GM18526 (cell line): ENCODE measurements around the gene TIMM21.

Experiments
- POLR2A ChIP-seq: IDR thresholded peaks from 3 replicates; pipeline ENCODE4 v1.6.1; 2011; ENCODE audit not compliant: insufficient read length; ENCODE audit errors: extremely low read depth

TIMM21 gene

DNA sequence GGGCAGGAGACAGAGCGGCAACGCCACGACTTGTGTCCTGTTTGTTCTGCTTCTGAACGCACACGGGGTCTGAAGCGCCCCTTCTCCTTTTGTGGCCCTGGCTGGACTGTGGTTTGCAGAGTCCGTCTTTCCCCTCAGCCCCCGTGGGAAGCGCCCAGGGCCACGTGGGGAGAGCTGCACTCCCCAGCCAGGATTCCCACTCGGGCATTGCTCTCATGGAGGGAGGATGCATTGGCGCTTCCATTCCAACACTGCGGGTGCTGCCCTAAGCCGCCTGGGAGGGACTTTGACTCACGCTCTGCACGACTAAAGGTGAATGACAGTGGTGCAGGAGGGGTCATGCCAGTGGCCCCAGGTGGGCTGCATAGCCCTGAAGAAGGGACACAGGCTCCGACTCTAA is 52.5 kb downstream of the TIMM21 start:
- no peak for TF ChIP-seq POLR2A

DNA sequence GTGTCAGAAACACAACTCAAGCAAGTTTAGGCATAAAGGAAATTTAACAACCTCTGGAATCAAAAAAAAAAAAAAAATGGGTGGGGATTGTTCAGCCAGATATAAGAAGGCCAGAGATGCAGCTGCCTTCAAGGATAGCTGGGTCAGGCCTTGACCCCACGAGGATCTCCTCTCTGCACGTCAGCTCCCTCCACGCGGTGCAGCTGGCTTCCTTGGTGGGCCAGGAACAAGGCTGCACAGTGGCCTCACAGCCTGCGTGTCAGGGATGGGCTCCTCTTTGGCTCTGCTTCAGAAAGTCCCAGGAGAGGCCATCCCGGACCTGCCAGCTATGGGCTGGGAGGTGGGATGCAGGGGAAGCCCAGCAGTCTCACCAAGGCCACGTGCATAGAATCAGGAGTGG is 55.5 kb downstream of the TIMM21 start:
- TF ChIP-seq POLR2A = no peak

DNA sequence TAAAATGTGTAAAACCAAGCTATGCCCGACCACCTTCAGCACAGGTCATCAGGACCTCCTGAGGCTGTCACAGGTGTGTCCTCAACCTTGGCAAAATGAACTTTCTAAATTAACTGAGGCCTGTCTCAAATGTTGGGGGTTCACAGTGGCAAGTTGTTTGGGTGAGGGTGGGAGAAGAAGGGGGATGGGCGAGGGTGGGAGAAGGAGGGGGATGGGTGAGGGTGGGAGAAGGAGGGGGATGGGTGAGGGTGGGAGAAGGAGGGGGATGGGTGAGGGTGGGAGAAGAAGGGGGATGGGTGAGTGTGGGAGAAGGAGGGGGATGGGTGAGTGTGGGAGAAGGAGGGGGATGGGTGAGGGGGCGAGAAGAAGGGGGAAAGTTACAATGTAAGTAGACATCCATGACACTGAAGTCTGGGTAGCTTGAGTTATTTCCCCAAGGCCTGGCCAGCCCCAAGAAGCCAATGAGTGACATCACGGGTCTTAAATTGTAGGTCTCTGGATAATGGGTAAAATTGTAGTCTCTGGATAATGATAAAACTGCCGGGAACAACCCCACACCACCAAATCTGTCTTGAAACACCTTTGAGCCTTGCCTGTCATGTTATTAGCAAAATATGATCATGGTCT is 56.3 kb downstream of the TIMM21 start:
- no peak for TF ChIP-seq POLR2A
